Muscle layer of duodenum (tissue), 2 donors: Measurements from ENCODE around the gene POLG.

Source experiments
- H3K27ac ChIP-seq: one replicate; pipeline ENCODE4 v1.7.0; 2013; ENCODE audit warnings: mild to moderate bottlenecking, low read length
- H3K27me3 ChIP-seq: one replicate; pipeline ENCODE4 v1.7.0; 2013; ENCODE audit warnings: low read depth, mild to moderate bottlenecking, control low read depth, low read length
- H3K36me3 ChIP-seq, 2 donors: one replicate each; pipeline ENCODE4 v1.7.0; 2013; ENCODE audit warnings: low read length in 2 of 2, control low read depth in 1 of 2, mild to moderate bottlenecking in 1 of 2; ENCODE audit not compliant: insufficient read depth in 2 of 2, control insufficient read depth in 1 of 2
- H3K4me1 ChIP-seq, 2 donors: one replicate each; pipeline ENCODE4 v1.7.0; 2013; ENCODE audit warnings: low read length in 2 of 2, mild to moderate bottlenecking in 2 of 2, control low read depth in 1 of 2, moderate library complexity in 1 of 2; ENCODE audit not compliant: insufficient read depth in 2 of 2, control insufficient read depth in 1 of 2
- H3K4me3 ChIP-seq, 2 donors: one replicate each; pipeline ENCODE4 v1.7.0; 2013; ENCODE audit warnings: low read length in 2 of 2, low read depth in 1 of 2, mild to moderate bottlenecking in 1 of 2
- H3K9me3 ChIP-seq, 2 donors: one replicate each; pipeline ENCODE4 v1.7.0; 2013; ENCODE audit warnings: low read length in 2 of 2, control low read depth in 1 of 2, mild to moderate bottlenecking in 1 of 2; ENCODE audit not compliant: control insufficient read depth in 1 of 2
- donor health status: healthy.

Gene POLG

DNA sequence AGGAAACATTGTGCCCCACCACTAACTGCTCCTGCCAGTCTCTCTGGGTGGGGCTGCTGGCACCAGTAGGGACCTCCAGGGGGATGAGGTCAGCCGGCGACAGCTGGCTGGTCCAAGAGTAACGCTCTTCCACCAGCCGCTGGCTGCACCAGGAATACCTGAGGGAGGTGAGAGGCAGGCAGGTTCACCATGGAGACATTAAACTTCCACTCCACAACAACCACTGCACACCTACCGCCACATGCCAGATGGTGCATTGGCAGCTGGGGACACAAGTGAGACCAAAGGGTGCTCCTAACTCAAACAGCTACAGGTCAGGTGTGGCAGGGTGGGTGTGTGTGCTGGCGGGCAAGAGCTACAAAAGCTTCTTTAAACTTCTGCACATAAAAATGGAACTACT, 4.5 kb downstream of the POLG start:
- Histone ChIP-seq H3K4me3 (no peak overlapping the region), H3K36me3 (peaks cover 74% of the 10 kb centered on the region in 2 donors), H3K27ac (no peak overlapping the region), H3K9me3 (no peaks in the 10 kb centered on the region), H3K27me3 (no peaks in the 10 kb centered on the region), H3K4me1 (peaks cover 10 to 49% of the 10 kb centered on the region in 2 donors)

DNA sequence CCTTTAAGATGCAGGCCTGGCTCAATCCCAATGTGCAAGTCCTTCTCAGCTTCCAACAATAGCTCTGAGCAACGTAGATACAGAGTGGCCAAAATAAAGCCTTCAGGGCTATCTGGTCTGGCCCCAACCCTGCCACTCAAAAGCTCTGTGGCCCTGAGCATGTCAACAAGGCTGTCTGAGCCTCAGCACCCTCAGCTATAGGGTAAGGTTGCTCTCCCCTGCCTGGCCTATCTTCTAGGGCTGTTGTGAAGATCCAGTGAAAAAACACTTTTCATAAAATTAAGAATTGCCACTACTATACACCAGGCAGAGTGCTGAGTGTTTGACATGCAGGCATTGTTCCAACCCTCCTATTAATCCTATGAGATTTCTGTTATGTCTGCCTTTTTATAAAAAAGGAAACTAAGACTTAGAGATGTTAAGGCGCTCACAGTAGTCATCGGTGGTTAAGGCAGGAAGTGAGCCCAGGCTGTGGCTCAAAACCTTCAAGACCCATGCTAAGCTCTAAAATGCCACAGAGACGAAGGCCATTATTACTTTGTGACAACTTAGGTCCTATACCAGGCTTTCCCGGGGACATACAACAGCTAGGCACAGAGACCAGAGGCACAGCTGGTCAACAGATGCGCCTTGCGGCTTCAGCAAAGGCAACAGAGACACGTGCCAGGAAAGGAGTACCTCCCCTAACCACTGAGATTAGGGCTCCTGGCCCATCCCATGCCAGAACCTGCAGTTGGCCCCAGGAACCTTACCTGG, 5.1 kb downstream of the POLG start:
- peaks cover 79 to 80% of the 10 kb centered on the region in 2 donors for H3K36me3 ChIP-seq
- H3K4me1 ChIP-seq = peaks cover 10 to 49% of the 10 kb centered on the region in 2 donors
- no peak overlapping the region for H3K27ac ChIP-seq
- no peaks in the 10 kb centered on the region for H3K27me3 ChIP-seq
- no peak overlapping the region for H3K4me3 ChIP-seq
- no peaks in the 10 kb centered on the region for H3K9me3 ChIP-seq

DNA sequence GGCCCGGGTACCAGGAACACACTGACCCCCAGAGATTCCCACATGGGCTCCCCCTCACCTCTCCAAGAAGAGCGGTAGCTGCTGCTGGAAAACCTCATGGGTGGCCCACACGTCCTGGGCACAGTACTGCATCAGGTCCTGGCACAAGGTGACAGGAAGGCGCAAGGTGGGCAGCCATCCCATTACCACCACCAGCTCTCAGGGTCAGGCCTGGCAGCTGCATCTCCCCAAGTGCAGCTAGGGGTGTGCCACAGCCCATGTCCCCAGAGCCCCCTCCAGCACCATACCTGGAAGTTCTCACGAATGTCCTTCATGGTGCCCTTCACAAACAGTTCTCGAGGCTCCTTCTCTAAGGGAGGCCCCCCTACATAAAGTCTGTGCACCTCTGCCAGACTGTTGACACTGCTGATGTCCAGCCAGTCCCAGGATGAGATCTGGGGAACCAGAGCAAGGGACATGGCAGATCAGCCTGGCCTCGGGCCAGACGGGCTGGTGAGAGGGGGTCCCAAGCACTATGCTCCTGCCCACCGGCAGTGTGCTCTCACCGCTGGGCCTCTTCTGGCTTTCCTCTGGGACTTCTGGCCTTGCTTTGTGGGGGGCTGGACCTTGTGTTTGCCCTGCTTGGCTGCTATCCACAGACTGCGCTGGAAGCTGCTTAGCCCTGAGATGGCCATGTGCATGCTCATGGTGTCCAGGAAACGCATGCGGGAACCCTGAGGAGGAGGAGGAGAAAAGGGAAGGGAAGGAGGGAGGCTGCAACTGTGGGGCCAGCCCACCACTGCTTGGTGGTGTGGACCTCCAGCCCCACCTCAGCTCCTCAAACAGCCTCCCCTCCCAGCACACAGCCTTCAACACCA, 6.0 kb downstream of the POLG start:
- Histone ChIP-seq H3K27me3 (no peaks in the 10 kb centered on the region), H3K4me1 (peaks cover 10 to 47% of the 10 kb centered on the region in 2 donors), H3K27ac (no peak overlapping the region), H3K4me3 (no peak overlapping the region), H3K9me3 (no peaks in the 10 kb centered on the region), H3K36me3 (peaks cover 86 to 88% of the 10 kb centered on the region in 2 donors)

DNA sequence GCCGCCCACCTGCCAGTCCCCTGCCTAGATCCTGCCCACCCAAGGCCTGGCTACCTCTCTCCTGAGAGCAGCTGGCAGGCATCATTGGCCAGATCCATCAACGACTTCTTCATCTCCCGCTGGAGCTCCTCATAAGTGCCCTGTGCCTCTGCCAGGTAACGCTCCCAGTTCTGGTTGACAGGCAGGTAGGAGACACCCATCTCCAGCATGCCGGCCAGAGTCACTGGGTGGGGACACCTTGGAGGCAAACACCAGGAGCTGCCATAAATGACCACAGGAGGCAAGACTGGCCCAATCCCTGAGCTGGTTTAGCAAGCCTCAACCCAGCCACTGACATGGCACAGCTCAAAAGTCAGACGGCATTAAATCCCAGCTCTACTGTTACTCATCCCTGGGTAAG, 7.5 kb downstream of the POLG start:
- H3K36me3 ChIP-seq = peaks cover 95% of the 10 kb centered on the region in 2 donors
- H3K27me3 ChIP-seq = no peaks in the 10 kb centered on the region
- no peaks in the 10 kb centered on the region for H3K9me3 ChIP-seq
- H3K27ac ChIP-seq = no peak overlapping the region
- peaks cover 6 to 32% of the 10 kb centered on the region in 2 donors for H3K4me1 ChIP-seq
- H3K4me3 ChIP-seq = no peak overlapping the region

DNA sequence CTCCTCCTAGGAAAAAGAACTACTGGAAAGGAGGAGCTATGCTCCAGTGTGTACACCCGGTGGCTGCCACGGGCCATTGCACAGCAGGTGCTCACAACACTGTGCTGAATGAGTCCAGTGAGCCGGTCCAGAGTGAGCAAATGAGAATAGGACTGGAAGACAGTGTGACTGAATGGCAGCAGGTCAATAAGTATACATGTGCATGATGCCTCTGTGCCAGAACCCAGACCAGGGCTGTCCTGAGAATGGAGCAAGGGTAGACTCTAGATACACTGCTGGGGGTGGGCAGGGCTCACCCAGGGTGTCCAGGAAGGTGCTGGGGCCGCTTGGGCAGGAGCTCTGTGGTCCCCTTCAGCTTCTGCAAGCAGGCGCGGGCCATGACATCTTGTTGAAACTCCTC, 8.3 kb downstream of the POLG start:
- Histone ChIP-seq H3K9me3 (no peaks in the 10 kb centered on the region), H3K36me3 (peaks cover 95 to 97% of the 10 kb centered on the region in 2 donors), H3K27ac (no peak overlapping the region), H3K4me3 (no peak overlapping the region), H3K27me3 (no peaks in the 10 kb centered on the region), H3K4me1 (peaks cover 0 to 24% of the 10 kb centered on the region in 2 donors)

DNA sequence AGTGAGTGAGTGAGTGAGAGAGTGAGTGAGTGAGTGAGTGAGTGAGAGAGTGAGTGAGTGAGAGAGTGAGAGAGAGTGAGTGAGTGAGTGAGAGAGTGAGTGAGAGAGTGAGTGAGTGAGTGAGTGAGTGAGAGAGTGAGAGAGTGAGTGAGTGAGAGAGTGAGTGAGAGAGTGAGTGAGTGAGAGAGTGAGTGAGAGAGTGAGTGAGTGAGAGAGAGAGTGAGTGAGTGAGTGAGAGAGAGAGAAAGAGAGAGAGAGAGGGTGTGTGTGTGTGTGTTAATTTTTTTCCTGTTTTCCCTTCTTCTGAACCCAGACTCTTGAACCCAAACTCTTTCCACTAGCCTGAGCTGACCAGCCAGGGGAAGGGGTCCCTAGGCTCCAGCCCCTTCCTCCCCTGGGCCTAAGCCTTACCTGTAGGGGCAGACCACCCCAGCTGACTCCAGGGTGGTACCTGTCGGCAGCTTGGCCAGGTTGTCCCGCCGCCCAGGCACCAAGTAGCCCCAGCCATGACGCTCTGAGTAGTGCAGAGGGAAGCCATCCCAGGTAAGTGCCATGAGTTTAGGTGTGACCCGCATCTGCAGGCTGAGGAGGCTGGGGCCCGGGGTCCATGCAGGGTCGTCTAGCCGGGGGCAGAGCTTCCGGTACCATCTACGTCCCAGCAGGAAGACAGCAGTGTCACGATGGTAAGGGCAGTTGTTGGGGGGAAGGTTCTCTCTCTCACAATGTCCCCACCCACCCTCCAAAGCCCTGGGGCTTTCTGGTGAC, 9.4 kb downstream of the POLG start:
- Histone ChIP-seq H3K27me3 (no peaks in the 10 kb centered on the region), H3K4me1 (peaks cover 0 to 16% of the 10 kb centered on the region in 2 donors), H3K9me3 (no peaks in the 10 kb centered on the region), H3K27ac (no peak overlapping the region), H3K36me3 (peaks cover 96 to 97% of the 10 kb centered on the region in 2 donors), H3K4me3 (no peak overlapping the region)

DNA sequence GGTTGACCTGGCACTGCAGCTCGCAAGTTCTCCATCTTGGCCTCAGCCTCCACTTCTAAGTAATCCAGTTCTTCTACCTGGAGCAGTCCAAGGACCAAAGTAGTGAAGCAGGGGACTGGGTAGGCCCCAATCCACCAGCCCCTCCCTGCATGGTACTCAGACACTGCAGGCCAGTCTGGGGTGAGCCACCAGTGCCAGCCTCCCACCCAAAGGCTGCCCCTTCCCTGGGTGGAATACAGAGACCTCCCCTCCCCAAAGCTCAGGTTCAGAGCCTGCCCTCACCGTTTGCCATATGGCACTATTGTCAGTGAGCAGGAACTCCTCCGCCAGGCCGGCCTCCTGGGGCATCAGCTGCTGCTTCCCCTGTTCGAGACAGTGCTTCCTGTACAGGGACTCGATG, 10.8 kb downstream of the POLG start:
- no peak overlapping the region for H3K4me3 ChIP-seq
- H3K27ac ChIP-seq = no peak overlapping the region
- H3K27me3 ChIP-seq = no peaks in the 10 kb centered on the region
- H3K4me1 ChIP-seq = peaks cover 0 to 2% of the 10 kb centered on the region in 2 donors
- H3K9me3 ChIP-seq = no peaks in the 10 kb centered on the region
- H3K36me3 ChIP-seq = peaks cover 96 to 97% of the 10 kb centered on the region in 2 donors

DNA sequence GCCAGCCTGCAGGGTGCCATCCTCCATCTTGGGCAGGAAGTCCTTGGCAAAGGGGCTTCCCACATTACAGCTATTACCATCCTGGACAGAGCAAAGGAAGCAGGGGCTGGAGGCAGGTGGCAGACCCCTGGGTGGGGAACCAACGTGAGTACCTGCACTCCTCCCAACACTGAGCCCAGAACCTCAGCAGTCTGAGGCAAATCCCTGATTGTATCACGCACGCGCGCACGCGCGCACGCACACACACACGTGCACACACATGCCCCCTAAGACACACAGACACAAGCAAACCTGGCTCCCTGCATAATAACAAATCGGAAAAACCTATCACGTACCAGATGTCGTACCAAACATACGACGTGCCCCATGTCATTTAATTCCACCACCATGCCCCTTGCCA, 11.8 kb downstream of the POLG start:
- Histone ChIP-seq H3K4me3 (no peak overlapping the region), H3K9me3 (no peaks in the 10 kb centered on the region), H3K27me3 (no peaks in the 10 kb centered on the region), H3K4me1 (no peaks in the 10 kb centered on the region), H3K27ac (no peak overlapping the region), H3K36me3 (peaks cover 95% of the 10 kb centered on the region in 2 donors)

DNA sequence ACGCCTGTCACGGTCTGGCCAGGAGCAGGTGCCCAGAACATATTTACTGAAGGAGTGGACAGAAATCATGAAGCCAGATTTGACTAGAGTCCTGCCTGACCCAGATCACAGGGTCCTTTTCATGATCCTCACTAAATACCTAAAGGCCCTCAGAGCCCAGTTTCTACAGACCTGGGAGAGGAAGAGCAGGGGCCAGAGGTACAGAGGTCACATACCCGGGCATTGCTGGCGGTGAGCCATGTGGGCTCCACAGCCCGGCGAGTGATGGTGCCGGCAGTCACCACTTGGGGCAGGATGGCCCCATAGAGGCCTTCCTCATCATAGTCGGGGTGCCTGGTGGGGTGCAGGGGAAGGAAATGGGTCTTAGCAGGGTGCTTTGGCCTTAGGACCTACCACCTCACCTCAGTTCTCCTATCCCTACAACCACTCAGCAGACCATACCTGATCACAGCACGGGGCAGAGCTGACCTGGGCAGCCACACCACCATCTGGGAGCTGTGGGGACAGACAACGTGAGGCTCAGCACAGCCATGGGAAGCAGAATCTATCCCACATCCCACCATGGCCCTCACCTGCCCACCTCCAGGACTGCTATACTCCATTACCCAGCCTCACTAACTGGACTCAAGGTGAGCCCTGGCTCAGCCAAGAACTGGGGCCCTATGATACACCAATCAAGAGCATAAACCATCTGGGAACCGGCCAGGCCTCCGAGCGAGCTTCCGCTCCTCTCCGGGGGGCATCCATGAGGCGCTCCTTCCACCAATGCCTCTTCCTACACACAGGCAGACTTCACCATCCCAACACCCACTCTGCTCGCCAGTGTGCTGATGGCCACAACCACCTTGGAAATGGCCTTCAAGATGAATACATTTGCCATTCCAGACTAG, 12.9 kb downstream of the POLG start:
- Histone ChIP-seq H3K9me3 (no peaks in the 10 kb centered on the region), H3K4me3 (no peak overlapping the region), H3K4me1 (no peaks in the 10 kb centered on the region), H3K27me3 (no peaks in the 10 kb centered on the region), H3K36me3 (peaks cover 94 to 96% of the 10 kb centered on the region in 2 donors), H3K27ac (no peak overlapping the region)

DNA sequence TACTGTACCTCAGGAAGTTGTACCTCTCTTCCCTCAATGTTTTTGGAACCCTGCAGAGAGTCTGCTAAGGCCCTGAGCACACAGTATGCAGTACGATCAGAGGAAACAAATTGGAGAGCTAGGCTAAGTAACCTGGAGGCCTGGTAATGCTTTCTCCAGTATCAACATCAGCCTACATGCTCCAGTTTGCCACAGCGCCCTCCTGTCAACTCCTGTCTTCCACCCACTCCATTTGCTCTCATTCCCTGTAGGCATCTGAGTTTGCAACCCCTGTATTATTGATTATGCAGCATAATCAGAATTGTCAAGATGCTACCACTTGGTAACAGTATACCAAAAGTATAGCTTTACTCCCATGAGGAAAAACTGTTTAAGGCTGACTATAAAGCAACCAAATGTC, 14.4 kb downstream of the POLG start:
- peaks cover 94 to 96% of the 10 kb centered on the region in 2 donors for H3K36me3 ChIP-seq
- no peaks in the 10 kb centered on the region for H3K4me1 ChIP-seq
- no peaks in the 10 kb centered on the region for H3K9me3 ChIP-seq
- no peak overlapping the region for H3K27ac ChIP-seq
- no peaks in the 10 kb centered on the region for H3K27me3 ChIP-seq
- H3K4me3 ChIP-seq = no peak overlapping the region
